IMR-90 (cell line): ENCODE data around the gene ZNF813. TPM values are rescaled to one million over a fixed set of nuclear protein-coding genes. Genes with fewer than 3 reads are reported as not detected.

Experiments
- ATAC-seq: fragments of 200-7000 bp; cut with Tn5 transposase; 2 replicates; pipeline ENCODE4 v1.9.1; 2020; ENCODE audit warnings: low read depth, mild to moderate bottlenecking, moderate library complexity
- BruUV-seq: library from RNA; stranded (reverse); fragments of 400-500 nt; replicated peaks from 2 replicates; lab custom pipeline; 2021; lab: Mats Ljungman, UMichigan
- CTCF ChIA-PET: fragments of 300-600 bp; formaldehyde crosslinking; extraction: SDS; loops from one replicate; lab custom pipeline; 2021; ENCODE audit warnings: antibody characterized with exemption; lab: Yijun Ruan, JAX
- POLR2A ChIA-PET: fragments of 300-600 bp; sonication (Branson Sonifier 250); formaldehyde crosslinking; loops from one replicate; lab custom pipeline; 2022; ENCODE audit warnings: antibody characterized with exemption; ENCODE audit not compliant: unreplicated experiment; lab: Charles Lee
- DNase-seq: peaks from one replicate; pipeline ENCODE4 v3.0.0; 2013
- H2AFZ ChIP-seq: replicated peaks from 2 replicates; pipeline ENCODE3; 2013; ENCODE audit warnings: low read length, mild to moderate bottlenecking; ENCODE audit not compliant: poor library complexity
- H2AK5ac ChIP-seq: 2 replicates; pipeline ENCODE4 v1.6.1; 2013; ENCODE audit warnings: low read depth, low read length, inconsistent platforms
- H2AK9ac ChIP-seq: replicated peaks from 2 replicates; pipeline ENCODE3; 2013; ENCODE audit warnings: mild to moderate bottlenecking, low read depth, low read length, moderate library complexity; ENCODE audit not compliant: poor library complexity
- H2BK120ac ChIP-seq: 2 replicates; pipeline ENCODE4 v1.6.1; 2013; ENCODE audit warnings: low read depth, low read length, inconsistent platforms
- H2BK15ac ChIP-seq: 3 replicates; pipeline ENCODE4 v1.6.1; 2013; ENCODE audit warnings: low read depth, low read length, inconsistent platforms
- H2BK20ac ChIP-seq: 2 replicates; pipeline ENCODE4 v1.6.1; 2013; ENCODE audit warnings: low read depth, mild to moderate bottlenecking, inconsistent platforms, low read length, moderate library complexity
- H2BK5ac ChIP-seq: 2 replicates; pipeline ENCODE4 v1.6.1; 2013; ENCODE audit warnings: mild to moderate bottlenecking, low read depth, low read length, inconsistent platforms; ENCODE audit not compliant: poor library complexity, severe bottlenecking
- H3K14ac ChIP-seq: replicated peaks from 2 replicates; pipeline ENCODE4 v1.6.1; 2013; ENCODE audit warnings: low read depth, low read length, inconsistent platforms
- H3K18ac ChIP-seq: 2 replicates; pipeline ENCODE4 v1.6.1; 2013; ENCODE audit warnings: low read depth, low read length, control low read depth
- H3K23ac ChIP-seq: 2 replicates; pipeline ENCODE4 v1.6.1; 2013; ENCODE audit warnings: low read depth, low read length, inconsistent platforms
- H3K27ac ChIP-seq: 2 replicates; pipeline ENCODE4 v1.5.1; 2013; ENCODE audit warnings: mild to moderate bottlenecking, control low read depth, low read length; ENCODE audit not compliant: insufficient read depth
- H3K27me3 ChIP-seq: 2 replicates; pipeline ENCODE4 v1.6.1; 2013; ENCODE audit warnings: low read length; ENCODE audit not compliant: control insufficient read depth, insufficient read depth
- H3K36me3 ChIP-seq: 2 replicates; pipeline ENCODE4 v1.6.1; 2013; ENCODE audit warnings: low read length, mixed read lengths; ENCODE audit not compliant: control insufficient read depth, insufficient read depth
- H3K4ac ChIP-seq: 2 replicates; pipeline ENCODE4 v1.6.1; 2013; ENCODE audit warnings: low read depth, low read length, inconsistent platforms
- H3K4me1 ChIP-seq: 2 replicates; pipeline ENCODE4 v1.6.1; 2013; ENCODE audit warnings: low read length, mixed read lengths; ENCODE audit not compliant: control insufficient read depth, insufficient read depth
- H3K4me2 ChIP-seq: 2 replicates; pipeline ENCODE4 v1.6.1; 2013; ENCODE audit warnings: low read depth, mild to moderate bottlenecking, control low read depth, low read length, moderate library complexity
- H3K4me3 ChIP-seq: 2 replicates; pipeline ENCODE4 v1.5.1; 2013; ENCODE audit warnings: low read depth, mild to moderate bottlenecking, control low read depth, low read length, moderate library complexity; ENCODE audit not compliant: insufficient read depth
- H3K56ac ChIP-seq: 2 replicates; pipeline ENCODE4 v1.6.1; 2013; ENCODE audit warnings: low read length, inconsistent platforms; ENCODE audit not compliant: insufficient read depth; ENCODE audit errors: extremely low read depth
- H3K79me1 ChIP-seq, 2 experiments: 2 replicates each; pipeline ENCODE4 v1.6.1; 2013; ENCODE audit warnings: low read length in 2 of 2, inconsistent platforms in 1 of 2, low read depth in 1 of 2
- H3K9ac ChIP-seq: 2 replicates; pipeline ENCODE4 v1.6.1; 2013; ENCODE audit warnings: low read depth, low read length, control low read depth
- H3K9me1 ChIP-seq: 2 replicates; pipeline ENCODE4 v1.6.1; 2013; ENCODE audit warnings: low read length, inconsistent platforms; ENCODE audit not compliant: insufficient read depth
- H3K9me3 ChIP-seq: 2 replicates; pipeline ENCODE4 v1.6.1; 2013; ENCODE audit warnings: low read length; ENCODE audit not compliant: control insufficient read depth, insufficient read depth
- H4K20me1 ChIP-seq: 2 replicates; pipeline ENCODE4 v1.6.1; 2013; ENCODE audit warnings: low read length, inconsistent platforms; ENCODE audit not compliant: insufficient read depth
- H4K5ac ChIP-seq: 2 replicates; pipeline ENCODE4 v1.6.1; 2013; ENCODE audit warnings: mild to moderate bottlenecking, low read depth, low read length, control low read depth
- H4K8ac ChIP-seq, 2 experiments: 2 replicates each; pipeline ENCODE4 v1.6.1; 2013; ENCODE audit warnings: low read depth in 2 of 2, low read length in 2 of 2, control low read depth in 1 of 2, inconsistent platforms in 1 of 2
- H4K91ac ChIP-seq: 2 replicates; pipeline ENCODE4 v1.6.1; 2013; ENCODE audit warnings: low read depth, low read length, inconsistent platforms; ENCODE audit not compliant: insufficient read depth
- BHLHE40 ChIP-seq: fragments of 150-350 bp; IDR thresholded peaks from 2 replicates; pipeline ENCODE4 v1.6.1; 2016; ENCODE audit warnings: mild to moderate bottlenecking, low read depth, low read length
- CEBPB ChIP-seq: IDR thresholded peaks from 2 replicates; pipeline ENCODE4 v1.6.1; 2012; ENCODE audit warnings: low read depth, low read length, improper control_type of control experiment
- CHD1 ChIP-seq: IDR thresholded peaks from 2 replicates; pipeline ENCODE4 v1.6.1; 2012; ENCODE audit warnings: low read depth, low read length, improper control_type of control experiment
- CTCF ChIP-seq: conservative IDR thresholded peaks from 2 replicates; pipeline ENCODE4 v1.5.1; 2012; ENCODE audit warnings: mild to moderate bottlenecking, low read depth, low read length, improper control_type of control experiment
- ELK1 ChIP-seq: fragments of 150-350 bp; IDR thresholded peaks from 2 replicates; pipeline ENCODE4 v1.6.1; 2016; ENCODE audit warnings: low read depth, mild to moderate bottlenecking, low read length, moderate library complexity, borderline replicate concordance
- FOS ChIP-seq: fragments of 150-350 bp; IDR thresholded peaks from 2 replicates; pipeline ENCODE4 v1.6.1; 2016; ENCODE audit warnings: low read depth, low read length
- MAFK ChIP-seq: IDR thresholded peaks from 2 replicates; pipeline ENCODE4 v1.6.1; 2012; ENCODE audit warnings: low read depth, low read length, improper control_type of control experiment
- MAZ ChIP-seq: IDR thresholded peaks from 2 replicates; pipeline ENCODE4 v1.6.1; 2012; ENCODE audit warnings: low read depth, mild to moderate bottlenecking, low read length, improper control_type of control experiment, moderate library complexity, borderline replicate concordance
- MXI1 ChIP-seq: IDR thresholded peaks from 2 replicates; pipeline ENCODE4 v1.6.1; 2012; ENCODE audit warnings: low read depth, mild to moderate bottlenecking, low read length, moderate library complexity, borderline replicate concordance
- NFE2L2 ChIP-seq: fragments of 150-350 bp; IDR thresholded peaks from 2 replicates; pipeline ENCODE4 v1.6.1; 2016; ENCODE audit warnings: low read depth, mild to moderate bottlenecking, low read length
- POLR2A ChIP-seq: IDR thresholded peaks from 2 replicates; pipeline ENCODE4 v1.6.1; 2012; ENCODE audit warnings: mild to moderate bottlenecking, low read depth, low read length
- RAD21 ChIP-seq: IDR thresholded peaks from 2 replicates; pipeline ENCODE4 v1.6.1; 2012; ENCODE audit warnings: low read length, improper control_type of control experiment
- RCOR1 ChIP-seq: IDR thresholded peaks from 2 replicates; pipeline ENCODE4 v1.6.1; 2012; ENCODE audit warnings: mild to moderate bottlenecking, low read length, improper control_type of control experiment; ENCODE audit not compliant: insufficient replicate concordance
- RFX5 ChIP-seq: IDR thresholded peaks from 2 replicates; pipeline ENCODE4 v1.8.0; 2012; ENCODE audit warnings: low read depth, mild to moderate bottlenecking, low read length, moderate library complexity
- USF2 ChIP-seq: fragments of 150-350 bp; IDR thresholded peaks from 2 replicates; pipeline ENCODE4 v1.6.1; 2017; ENCODE audit warnings: mild to moderate bottlenecking, antibody characterized with exemption, low read length, low read depth
- WGBS, 2 experiments: methylation state at CpG; one replicate each; pipeline versions ENCODE4 v1.1.5 to v1.1.7; 2013; ENCODE audit warnings: missing lambda C conversion rate in 2 of 2; ENCODE audit not compliant: insufficient read length in 1 of 2; ENCODE audit errors: extremely low coverage in 2 of 2; 5-methylcytosine and 5-hydroxymethylcytosine counted together
- dilution Hi-C: fragments of 300-500 bp; cut with HindIII; formaldehyde crosslinking; loops from one replicate; pipeline ENCODE4 v1.14.3; 2018; ENCODE audit warnings: low sequenced_read_pairs; ENCODE audit not compliant: unreplicated experiment
- in situ Hi-C: fragments of 300-500 bp; cut with MboI; formaldehyde crosslinking; loops from 3 replicates; pipeline ENCODE4 v1.14.3; 2019; ENCODE audit warnings: low sequenced_read_pairs, inconsistent platforms, mixed read lengths
- intact Hi-C: fragments of 100-400 bp; cut with micrococcal nuclease; formaldehyde crosslinking; loops from 2 replicates; pipeline ENCODE4 v1.10.0; 2022
- polyA plus RNA-seq, 3 experiments: library from polyadenylated mRNA; depleted of rRNA; stranded (reverse); fragments of >200 nt; gene quantifications; 2 replicates each; pipeline ENCODE4 v1.2.3, GENCODE V29; 2012; ENCODE audit warnings: low replicate concordance in 1 of 3
- total RNA-seq: library from RNA; depleted of rRNA; stranded (reverse); fragments of >200 nt; gene quantifications from 2 replicates; pipeline ENCODE4 v1.2.3, GENCODE V29; 2012

Gene ZNF813
- total and polyA plus RNA-seq, 2 of the 4 experiments (the other 2 are of a cell fraction), result 0.82 to 3.4 TPM

- no peak overlapping the region for H3K14ac ChIP-seq
- DNase-seq (no peak), ATAC-seq (no peak)
- intact Hi-C loops, result no loop called here
- TF ChIP-seq USF2, result no peak
- TF ChIP-seq FOS, result no peak
- TF ChIP-seq BHLHE40, result no peak
- no peak for TF ChIP-seq MXI1
- no peak for TF ChIP-seq POLR2A
- no peak for TF ChIP-seq ELK1
- no peak for TF ChIP-seq MAFK
- no peak for TF ChIP-seq RFX5
- no peak for TF ChIP-seq CHD1
- TF ChIP-seq RAD21, result no peak
- no peak for TF ChIP-seq CTCF
- no peak for TF ChIP-seq RCOR1
- TF ChIP-seq MAZ, result no peak
- TF ChIP-seq CEBPB, result no peak
- no peak for TF ChIP-seq NFE2L2
- dilution Hi-C loops, result no loop called here
- no peak overlapping the region for H3K27ac ChIP-seq
- no peak overlapping the region for H3K23ac ChIP-seq
- H2AK9ac ChIP-seq, result no peak overlapping the region
- no peak overlapping the region for H2BK20ac ChIP-seq
- H3K9ac ChIP-seq, result no peak overlapping the region
- no peak overlapping the region for H3K18ac ChIP-seq
- ChIA-PET POLR2A (no interaction called here), CTCF (no interaction called here)
- no peak overlapping the region for H4K8ac ChIP-seq
- no peak overlapping the region for H2BK15ac ChIP-seq
- no CpG with 5 or more reads among the region's 9 CpGs for WGBS, 2 experiments
- H3K56ac ChIP-seq, result no peak overlapping the region
- no TSS peak for BruUV-seq
- no peaks in the 10 kb centered on the region for H3K27me3 ChIP-seq
- no peak overlapping the region for H3K4me2 ChIP-seq
- H4K91ac ChIP-seq, result no peak overlapping the region
- H3K36me3 ChIP-seq, result peaks cover 34% of the 10 kb centered on the region
- H2BK5ac ChIP-seq, result no peak overlapping the region
- no peaks in the 10 kb centered on the region for H4K20me1 ChIP-seq
- peaks cover 59% of the 10 kb centered on the region for H3K9me3 ChIP-seq
- no peak overlapping the region for H3K4ac ChIP-seq
- no peaks in the 10 kb centered on the region for H3K4me1 ChIP-seq
- H4K5ac ChIP-seq, result no peak overlapping the region
- H2AFZ ChIP-seq, result no peak overlapping the region
- no peak overlapping the region for H3K4me3 ChIP-seq
- H2AK5ac ChIP-seq, result no peak overlapping the region
- no peak overlapping the region for H2BK120ac ChIP-seq
- H3K9me1 ChIP-seq, result no peaks in the 10 kb centered on the region
- in situ Hi-C loops, result no loop called here
- H3K79me1 ChIP-seq, result no peaks in the 10 kb centered on the region
Observed at GRCh38 chr19:53455828-53456227, 11.7 kb upstream of the ZNF813 start.
